Kidney tubule cell (primary cell): ENCODE results near the gene PCCA.
"Not testable (repeated sequence)": the region's sequence is repeated elsewhere in the genome, so short reads cannot be mapped to it uniquely, and the experiment has no call there.

Source experiments
- DNase-seq: peaks from one replicate; pipeline ENCODE4 v3.0.0-alpha.2; 2018; ENCODE audit warnings: low spot score

Gene PCCA

GRCh38 chr13:100088644-100089464, at the start of gene PCCA:
PCCA (plus strand) TSS chr13:100089093; CDS start chr13:100089121, 28 bp downstream.
- peak; percentile 95 for DNase-seq

- DNase-seq, result no peak
These were observed 49.2 kb upstream of the PCCA start for GRCh38 chr13:100039740-100040139.

GRCh38 chr13:100040196-100040595, 48.7 kb upstream of the PCCA start:
- no peak for DNase-seq

- DNase-seq, result no peak
These were observed 44.0 kb upstream of the PCCA start for GRCh38 chr13:100044936-100045335.

GRCh38 chr13:100045355-100045754, 43.5 kb upstream of the PCCA start:
- no peak for DNase-seq

- no peak for DNase-seq
These were observed 37.8 kb upstream of the PCCA start for GRCh38 chr13:100051070-100051469.

GRCh38 chr13:100059827-100060226, 29.1 kb upstream of the PCCA start:
- DNase-seq, result no peak

GRCh38 chr13:100063333-100063732, 25.6 kb upstream of the PCCA start:
- no peak for DNase-seq

- DNase-seq, result no peak
These were observed 25.0 kb upstream of the PCCA start for GRCh38 chr13:100063906-100064305.

GRCh38 chr13:100068133-100068931, 20.6 kb upstream of the PCCA start:
- DNase-seq, result no peak

GRCh38 chr13:100069278-100069677, 19.6 kb upstream of the PCCA start:
- DNase-seq, result no peak

- no peak for DNase-seq
These were observed 12.9 kb upstream of the PCCA start for GRCh38 chr13:100075700-100076587.

- not testable (repeated sequence) for DNase-seq
These were observed 9.9 kb upstream of the PCCA start for GRCh38 chr13:100079003-100079402.

- DNase-seq, result not testable (repeated sequence)
These were observed 5.5 kb upstream of the PCCA start for GRCh38 chr13:100083401-100083800.

GRCh38 chr13:100088273-100088643, 635 bp upstream of the PCCA start:
- DNase-seq, result no peak

GRCh38 chr13:100089465-100090032, 656 bp downstream of the PCCA start:
- peak; percentile 23 for DNase-seq

- no peak for DNase-seq
These were observed 2.0 kb downstream of the PCCA start for GRCh38 chr13:100090861-100091260.

GRCh38 chr13:100091391-100091790, 2.5 kb downstream of the PCCA start:
- DNase-seq, result no peak

- not testable (repeated sequence) for DNase-seq
These were observed 3.4 kb downstream of the PCCA start for GRCh38 chr13:100092273-100092672.

- DNase-seq, result no peak
These were observed 6.6 kb downstream of the PCCA start for GRCh38 chr13:100095498-100095897.

GRCh38 chr13:100096526-100096925, 7.6 kb downstream of the PCCA start:
- DNase-seq, result no peak

- DNase-seq, result no peak
These were observed 8.9 kb downstream of the PCCA start for GRCh38 chr13:100097821-100098220.
